ENCODE data around the gene GLIS1.

DNA sequence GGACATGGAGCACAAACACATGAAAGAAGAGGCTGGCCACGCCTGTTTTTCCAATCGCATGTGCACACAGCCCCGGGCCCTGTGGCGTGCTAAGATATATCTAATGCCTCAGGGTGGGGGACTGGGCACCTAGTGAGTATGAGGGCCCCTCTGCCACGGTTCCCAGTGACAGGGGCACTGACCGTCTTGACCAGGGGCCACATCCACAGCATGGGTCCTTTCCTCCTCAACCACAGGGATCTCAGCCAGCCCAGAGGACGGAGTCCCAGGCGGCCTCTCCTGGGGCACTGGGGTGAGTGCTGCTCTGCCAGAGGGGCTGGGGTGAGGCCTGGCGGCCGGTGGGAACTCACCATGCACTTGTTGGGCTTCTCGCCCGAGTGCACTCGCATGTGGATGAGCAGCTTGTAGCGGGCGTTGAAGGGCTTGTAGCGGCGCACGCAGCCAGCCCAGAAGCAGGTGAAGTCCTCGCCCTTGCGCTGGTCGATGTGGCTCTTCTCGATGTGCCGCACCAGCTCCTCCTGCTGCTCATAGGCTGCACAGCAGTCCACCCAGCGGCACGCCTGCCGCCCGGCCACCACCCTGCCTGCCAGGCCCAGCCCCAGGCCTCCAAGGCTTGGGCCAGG lies 145.1 kb downstream of the GLIS1 start:
- TF ChIP-seq, protein P1, sequence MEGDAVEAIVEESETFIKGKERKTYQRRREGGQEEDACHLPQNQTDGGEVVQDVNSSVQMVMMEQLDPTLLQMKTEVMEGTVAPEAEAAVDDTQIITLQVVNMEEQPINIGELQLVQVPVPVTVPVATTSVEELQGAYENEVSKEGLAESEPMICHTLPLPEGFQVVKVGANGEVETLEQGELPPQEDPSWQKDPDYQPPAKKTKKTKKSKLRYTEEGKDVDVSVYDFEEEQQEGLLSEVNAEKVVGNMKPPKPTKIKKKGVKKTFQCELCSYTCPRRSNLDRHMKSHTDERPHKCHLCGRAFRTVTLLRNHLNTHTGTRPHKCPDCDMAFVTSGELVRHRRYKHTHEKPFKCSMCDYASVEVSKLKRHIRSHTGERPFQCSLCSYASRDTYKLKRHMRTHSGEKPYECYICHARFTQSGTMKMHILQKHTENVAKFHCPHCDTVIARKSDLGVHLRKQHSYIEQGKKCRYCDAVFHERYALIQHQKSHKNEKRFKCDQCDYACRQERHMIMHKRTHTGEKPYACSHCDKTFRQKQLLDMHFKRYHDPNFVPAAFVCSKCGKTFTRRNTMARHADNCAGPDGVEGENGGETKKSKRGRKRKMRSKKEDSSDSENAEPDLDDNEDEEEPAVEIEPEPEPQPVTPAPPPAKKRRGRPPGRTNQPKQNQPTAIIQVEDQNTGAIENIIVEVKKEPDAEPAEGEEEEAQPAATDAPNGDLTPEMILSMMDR (IDR thresholded peaks at IDR 0.05; ENCODE audit: low read length) = no peak
- TF ChIP-seq EZH2phosphoT487 (IDR thresholded peaks at IDR 0.05; ENCODE audit: low read length) = no peak
